DMS79 (cell line): ENCODE results near the gene LRP3.

Experiments used
- DNase-seq: peaks from one replicate; lab custom pipeline; 2025; lab: John Stamatoyannopoulos, UW

Gene LRP3

GRCh38 chr19:33255781-33256180 lies 61.7 kb downstream of the LRP3 start:
- no peak for DNase-seq

DNA sequence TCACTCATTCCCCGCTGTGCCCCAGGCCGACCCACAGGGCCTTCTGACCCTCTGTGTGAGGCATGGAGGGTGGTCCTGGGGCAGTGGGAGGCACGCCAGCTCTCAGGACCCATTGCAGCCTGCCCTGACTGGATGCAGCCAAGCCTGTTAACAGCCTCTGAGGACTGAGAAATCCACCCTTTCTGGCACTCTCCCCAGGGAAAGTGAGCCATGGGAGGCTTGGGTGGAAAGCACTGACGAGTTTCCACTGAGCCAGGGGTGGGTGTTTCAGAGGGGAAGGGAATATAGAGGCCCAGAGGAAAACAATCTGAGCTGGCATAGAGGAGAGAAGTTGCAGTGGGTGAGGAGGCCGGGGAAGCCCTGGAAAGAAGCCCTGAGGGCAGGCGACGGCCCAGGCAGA lies 62.1 kb downstream of the LRP3 start:
- DNase-seq: no peak

GRCh38 chr19:33257828-33258227 lies 63.7 kb downstream of the LRP3 start:
- DNase-seq: no peak
